Hematopoietic multipotent progenitor cell (in vitro differentiated cells): ENCODE results near the gene MCTP2. TPM values are rescaled to one million over a fixed set of nuclear protein-coding genes. Genes with fewer than 3 reads are reported as not detected.

Experiments used
- DNase-seq, 3 donors: peaks; one replicate each; pipeline ENCODE4 v3.0.0-alpha.2; 2011 to 2015; ENCODE audit warnings: low read depth in 2 of 3, low spot score in 2 of 3
- total RNA-seq: library from RNA; depleted of rRNA; stranded (reverse); fragments of >200 nt; gene quantifications from one replicate; pipeline ENCODE4 v1.2.3, GENCODE V29; 2012

The MCTP2 gene
- total RNA-seq, 1 donor, result 94.8 TPM

DNA sequence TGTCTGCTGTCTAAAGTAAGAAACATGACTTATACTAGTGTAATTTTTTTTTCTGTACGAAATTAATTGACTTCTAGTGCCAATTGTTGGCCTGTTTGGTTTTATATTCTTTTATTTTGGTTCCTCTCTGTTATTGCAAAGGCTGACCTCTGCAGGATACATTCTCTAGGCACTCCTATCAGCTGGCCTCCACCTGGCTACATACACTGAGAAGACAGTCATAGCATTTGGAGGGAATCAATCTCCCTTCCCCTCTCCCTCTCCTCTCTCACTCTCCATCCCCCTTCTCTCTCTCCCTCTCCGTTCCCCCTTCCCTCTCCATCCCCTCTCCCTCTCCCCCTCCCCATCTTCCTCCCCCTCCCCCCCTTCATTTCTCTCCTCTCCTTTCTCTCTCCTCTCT lies 116.7 kb downstream of the MCTP2 start:
- no peak for DNase-seq

- no peak for DNase-seq
These were observed 119.7 kb downstream of the MCTP2 start for GRCh38 chr15:94351031-94351535.

- DNase-seq, result no peak
These were observed 121.5 kb downstream of the MCTP2 start for GRCh38 chr15:94352636-94353487.

GRCh38 chr15:94353488-94353820 lies 122.1 kb downstream of the MCTP2 start:
- DNase-seq, result no peak

DNA sequence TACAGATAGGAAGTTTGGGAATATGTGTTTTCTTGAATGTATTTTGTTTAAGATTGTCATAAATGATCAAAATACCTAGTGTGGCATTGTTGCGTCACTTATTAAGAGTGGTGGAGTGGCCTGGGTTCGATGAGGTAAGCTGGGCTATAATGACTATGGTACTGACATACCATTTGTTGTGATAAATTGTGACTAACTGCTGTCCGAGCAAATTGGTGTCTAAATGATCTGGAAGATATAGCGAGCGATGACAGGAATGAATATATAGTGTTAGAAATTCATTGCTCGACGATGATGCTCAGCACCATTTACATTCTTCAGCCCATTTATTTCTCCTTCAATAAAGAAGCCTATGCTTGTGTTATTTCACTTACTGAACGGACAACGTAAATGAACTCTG lies 123.3 kb downstream of the MCTP2 start:
- DNase-seq, result no peak

GRCh38 chr15:94359716-94360115 lies 128.4 kb downstream of the MCTP2 start:
- no peak for DNase-seq

- no peak for DNase-seq
These were observed 128.9 kb downstream of the MCTP2 start for GRCh38 chr15:94360251-94360685.

- DNase-seq, result no peak
These were observed 131.2 kb downstream of the MCTP2 start for GRCh38 chr15:94362385-94363092.

GRCh38 chr15:94363382-94363781 lies 132.0 kb downstream of the MCTP2 start:
- DNase-seq, result no peak

- DNase-seq, result no peak
These were observed 135.4 kb downstream of the MCTP2 start for GRCh38 chr15:94366781-94367180.

DNA sequence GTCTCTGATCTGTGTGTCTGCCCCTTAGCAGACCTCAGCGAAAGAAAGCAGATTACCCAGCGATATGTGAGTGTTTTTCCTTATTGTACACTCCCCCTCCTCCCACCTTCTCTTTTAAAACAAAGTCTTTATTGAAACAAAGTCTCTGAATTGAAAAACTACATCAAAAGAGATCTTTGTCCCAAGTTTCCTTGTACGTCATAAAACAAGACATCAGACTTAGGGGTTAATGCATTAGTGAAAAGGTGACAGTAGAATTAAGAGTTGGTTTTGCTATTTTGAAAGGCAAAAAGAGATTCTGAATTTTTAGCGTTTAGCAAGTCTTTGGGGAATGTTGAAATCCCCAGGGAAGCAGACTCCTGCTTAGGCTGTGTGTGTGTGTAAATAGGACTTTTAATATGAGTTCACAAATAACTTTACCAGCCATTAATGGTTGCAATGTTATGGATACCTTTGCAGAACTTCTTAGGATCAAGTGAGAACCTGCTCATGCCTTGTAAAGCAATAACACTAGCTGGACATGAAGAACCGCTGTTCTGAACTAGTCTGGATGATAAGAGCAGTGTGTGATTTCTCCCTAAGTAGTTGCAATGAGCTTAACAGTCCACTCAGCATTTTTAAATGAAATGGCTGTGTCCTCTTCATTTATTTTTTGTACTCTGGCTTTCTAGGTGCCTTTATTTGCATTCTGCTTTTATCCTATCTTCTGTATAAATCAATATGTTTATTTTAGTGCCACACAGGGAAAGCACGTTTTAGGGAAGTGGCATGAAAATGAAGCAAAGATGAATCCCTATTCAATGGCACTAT lies 136.6 kb downstream of the MCTP2 start:
- no peak for DNase-seq

DNA sequence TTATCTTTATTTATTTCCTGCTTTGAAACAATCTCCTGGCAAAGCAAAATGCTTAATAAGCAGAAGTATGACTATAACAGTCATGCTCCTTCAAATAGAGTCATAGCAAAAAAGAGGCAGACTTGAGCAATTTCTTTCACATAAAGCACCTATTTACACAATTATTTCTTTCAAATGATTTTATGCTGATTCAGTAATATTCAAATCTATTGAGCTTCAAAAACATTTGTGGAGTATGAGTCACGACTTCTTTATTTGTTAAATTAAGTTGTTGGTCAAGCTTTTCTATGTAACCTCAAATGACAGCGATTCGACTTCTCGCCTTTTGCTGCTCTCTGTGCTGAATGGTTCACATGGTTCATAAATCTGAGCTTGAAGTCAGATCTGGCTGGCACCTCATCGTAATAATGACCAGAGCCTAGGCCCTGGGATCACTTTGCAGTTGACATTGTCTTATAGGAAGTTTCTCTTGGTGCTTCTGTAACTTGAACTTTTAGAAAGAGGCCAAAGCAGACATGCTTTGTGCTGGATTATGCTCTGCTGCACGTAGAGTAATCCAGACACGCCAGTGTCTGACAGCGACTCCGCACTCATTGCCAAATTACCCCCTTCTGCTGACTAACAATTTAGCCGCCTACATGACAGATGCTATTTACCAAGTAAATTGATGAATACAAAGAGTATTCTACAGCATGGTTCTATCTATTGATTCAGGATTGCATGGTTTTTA lies 139.0 kb downstream of the MCTP2 start:
- DNase-seq, result no peak

GRCh38 chr15:94370936-94371285 lies 139.6 kb downstream of the MCTP2 start:
- no peak for DNase-seq

DNA sequence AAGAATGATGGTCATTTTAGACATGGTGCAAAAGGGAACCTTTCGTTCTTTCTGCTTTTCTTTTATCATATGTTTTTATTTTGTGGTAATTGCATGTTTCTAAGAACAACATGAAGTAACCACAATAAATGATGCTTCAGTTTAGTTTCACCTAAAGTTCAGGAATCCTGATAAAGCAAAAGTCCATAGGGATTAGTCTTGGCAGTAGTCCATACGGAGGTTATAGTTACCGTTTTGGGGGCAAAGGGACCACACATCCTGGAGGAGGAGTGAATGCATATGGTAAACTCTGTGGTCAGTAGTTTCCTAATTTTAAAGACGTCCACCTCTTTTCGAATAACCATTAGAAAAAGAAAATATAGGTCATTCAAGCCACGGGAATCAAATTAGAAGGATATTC lies 141.5 kb downstream of the MCTP2 start:
- DNase-seq, result no peak

GRCh38 chr15:94375997-94376396 lies 144.6 kb downstream of the MCTP2 start:
- no peak for DNase-seq

DNA sequence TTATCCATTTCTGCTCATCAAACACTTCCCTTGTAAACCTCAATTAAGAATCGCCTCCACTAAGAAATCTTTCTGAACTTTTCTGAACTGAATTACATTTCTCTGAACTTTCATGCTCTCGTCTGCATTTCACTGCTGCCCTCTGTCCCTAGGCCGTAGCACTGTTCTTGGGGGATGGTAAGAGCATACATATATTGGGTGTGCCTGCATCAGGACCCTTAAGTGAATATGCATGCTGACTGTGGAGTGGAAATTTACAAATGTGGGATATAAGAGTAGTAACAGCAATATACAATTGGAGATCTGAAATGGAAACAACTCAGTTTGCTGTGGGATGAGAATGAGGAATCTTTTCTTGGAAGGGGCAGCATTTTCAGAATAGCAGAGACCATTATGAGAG lies 148.6 kb downstream of the MCTP2 start:
- DNase-seq, result no peak

- no peak for DNase-seq
These were observed 149.4 kb downstream of the MCTP2 start for GRCh38 chr15:94380798-94381197.

DNA sequence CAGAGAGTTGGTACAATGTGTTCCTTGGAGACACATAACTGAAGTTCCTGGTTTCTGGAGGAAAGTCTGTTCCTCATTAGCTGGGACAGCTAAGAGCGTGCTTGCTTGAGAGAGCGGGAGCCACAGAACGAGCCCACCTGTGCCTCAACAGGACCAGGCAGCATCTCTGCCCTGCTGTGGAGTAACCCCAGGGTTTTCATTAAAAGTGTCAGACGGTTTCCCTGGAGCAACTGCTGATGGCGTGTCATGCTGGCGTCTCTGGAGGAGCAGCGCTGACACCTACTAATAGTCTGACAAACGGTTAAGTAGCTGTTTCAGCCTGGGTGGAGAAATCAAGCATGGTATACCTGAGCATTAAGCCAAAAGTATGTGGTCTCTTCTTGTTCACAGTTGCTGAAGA lies 150.0 kb downstream of the MCTP2 start:
- DNase-seq, result no peak

- DNase-seq, result no peak
These were observed 151.7 kb downstream of the MCTP2 start for GRCh38 chr15:94383041-94383440.

- no peak for DNase-seq
These were observed 152.3 kb downstream of the MCTP2 start for GRCh38 chr15:94383706-94384105.

- DNase-seq, result no peak
These were observed 154.1 kb downstream of the MCTP2 start for GRCh38 chr15:94385441-94385840.
